GM19438 (cell line): ENCODE data around the gene SDK1.
"Not testable (repeated sequence)": the region's sequence is repeated elsewhere in the genome, so short reads cannot be mapped to it uniquely, and the experiment has no call there.

ENCODE experiments used
- ATAC-seq: cut with Tn5 transposase; IDR thresholded peaks from one replicate; pipeline ENCODE4 v1.9.1; 2021; ENCODE audit warnings: low read depth; ENCODE audit not compliant: unreplicated experiment

The SDK1 gene

DNA sequence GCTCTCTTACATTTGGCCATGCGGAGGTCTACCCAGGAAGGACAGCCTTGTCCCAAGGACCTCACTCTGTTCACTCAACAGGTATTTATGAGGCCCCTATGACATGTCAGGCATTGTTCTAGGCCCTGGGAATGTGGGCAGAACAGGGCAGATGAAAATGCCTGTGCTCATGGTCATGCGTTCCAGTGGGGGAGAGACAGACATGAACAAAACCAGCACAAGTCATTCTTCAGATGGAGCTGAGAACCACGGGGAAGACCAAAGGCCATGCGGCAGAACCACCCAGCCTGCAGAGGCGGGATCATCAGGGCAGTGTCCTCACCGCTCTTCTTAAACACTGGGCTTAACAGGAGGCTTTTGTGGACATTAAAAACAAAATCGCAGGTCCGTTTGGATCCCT is 636.1 kb downstream of the SDK1 start:
- no peak for ATAC-seq

DNA sequence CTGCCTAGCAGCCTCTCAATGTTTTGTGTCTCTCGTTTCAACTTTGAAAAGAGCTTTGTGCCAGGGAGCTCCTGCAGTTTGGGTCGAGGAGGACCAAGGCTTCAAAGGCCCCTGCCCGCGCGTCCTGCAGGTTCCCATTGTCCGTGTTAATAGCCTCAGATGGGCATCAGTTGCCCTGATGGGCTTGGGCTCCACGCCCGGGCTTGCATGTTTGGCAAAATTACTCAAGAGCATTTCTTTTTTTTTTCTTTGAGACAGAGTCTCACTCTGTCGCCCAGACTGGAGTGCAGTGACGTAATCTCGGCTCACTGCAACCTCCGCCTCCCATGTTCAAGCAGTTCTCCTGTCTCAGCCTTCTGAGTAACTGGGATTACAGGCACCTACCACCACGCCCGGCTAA is 636.6 kb downstream of the SDK1 start:
- ATAC-seq = no peak

DNA sequence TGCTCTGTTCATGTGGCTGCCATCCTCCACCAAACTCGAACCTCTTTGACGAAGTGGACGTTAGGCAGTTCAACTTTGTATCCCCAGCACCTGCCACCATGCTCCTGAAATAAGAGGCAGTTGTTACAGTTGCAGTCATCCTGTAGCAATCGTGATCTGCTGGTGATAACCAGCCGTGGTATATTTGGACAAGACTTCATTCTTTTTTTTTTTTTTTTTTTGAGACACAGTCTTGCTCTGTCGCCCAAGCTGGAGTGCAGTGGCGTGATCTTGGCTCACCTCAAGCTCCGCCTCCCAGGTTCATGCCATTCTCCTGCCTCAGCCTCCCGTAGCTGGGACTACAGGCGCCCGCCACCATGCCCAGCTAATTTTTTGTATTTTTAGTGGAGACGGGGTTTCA is 640.7 kb downstream of the SDK1 start:
- ATAC-seq = not testable (repeated sequence)

DNA sequence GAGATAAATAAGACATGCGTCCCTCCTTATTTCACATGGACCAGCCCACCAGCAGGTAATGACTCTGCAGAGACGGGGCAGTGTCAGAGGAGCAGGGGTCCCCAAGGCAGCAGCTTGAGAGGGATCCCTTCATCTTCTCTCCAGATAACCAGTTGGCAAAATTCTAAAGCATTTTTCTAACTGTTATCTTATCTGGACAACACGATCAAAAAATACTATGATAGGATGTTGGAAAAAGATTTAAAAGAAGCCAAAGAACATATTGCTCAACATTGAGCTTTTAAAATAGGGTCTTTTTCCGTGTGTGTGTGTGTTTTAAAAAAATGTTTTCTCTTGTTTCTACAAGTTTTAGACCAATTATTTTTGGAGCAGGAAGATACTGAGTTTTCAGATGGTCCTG is 641.2 kb downstream of the SDK1 start:
- ATAC-seq = no peak

DNA sequence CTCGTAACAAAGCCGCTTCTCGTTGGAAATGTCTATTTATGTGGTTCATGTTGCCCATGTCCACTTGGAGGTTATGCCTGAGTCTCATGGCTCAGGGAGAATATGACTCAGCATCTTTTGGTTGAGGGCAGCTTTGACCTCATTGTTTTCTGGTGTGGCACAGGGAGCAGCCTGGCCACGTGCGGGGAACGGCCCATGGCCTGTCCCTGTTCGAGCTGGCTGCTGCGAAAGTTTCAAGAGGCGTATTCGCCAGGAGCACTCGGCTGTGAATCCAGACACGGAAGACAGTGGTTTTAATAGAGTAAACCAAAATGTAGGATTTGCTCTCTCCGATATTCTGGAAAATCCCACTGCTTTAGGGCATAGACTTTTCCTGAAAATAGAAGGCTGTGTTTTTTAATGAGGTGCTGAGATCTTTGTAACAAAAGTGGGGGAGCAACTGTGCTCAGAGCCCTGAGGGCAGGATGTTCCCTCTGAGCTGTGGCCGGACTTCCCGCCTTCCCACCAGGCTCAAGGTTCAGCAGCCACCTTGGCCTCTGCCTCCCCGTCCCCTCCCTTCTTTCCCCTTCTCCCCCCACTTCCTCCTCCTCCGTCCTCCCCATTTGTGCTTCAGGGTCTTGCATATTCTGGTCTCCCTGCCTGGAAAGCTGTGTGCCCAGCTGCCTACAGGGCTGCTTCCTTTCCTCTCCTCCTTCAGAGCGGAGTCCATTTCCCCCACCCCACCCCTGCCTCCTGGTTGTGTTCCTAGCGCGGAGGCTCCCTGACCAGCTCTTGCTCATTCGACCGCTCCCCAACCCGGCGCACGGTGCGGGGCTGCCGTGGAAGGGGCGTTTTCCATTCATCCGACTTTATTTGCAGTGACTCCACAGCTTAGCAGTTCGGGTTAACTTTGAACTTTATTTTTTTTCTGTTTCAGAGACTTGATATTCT is 642.0 kb downstream of the SDK1 start:
- ATAC-seq = no peak

DNA sequence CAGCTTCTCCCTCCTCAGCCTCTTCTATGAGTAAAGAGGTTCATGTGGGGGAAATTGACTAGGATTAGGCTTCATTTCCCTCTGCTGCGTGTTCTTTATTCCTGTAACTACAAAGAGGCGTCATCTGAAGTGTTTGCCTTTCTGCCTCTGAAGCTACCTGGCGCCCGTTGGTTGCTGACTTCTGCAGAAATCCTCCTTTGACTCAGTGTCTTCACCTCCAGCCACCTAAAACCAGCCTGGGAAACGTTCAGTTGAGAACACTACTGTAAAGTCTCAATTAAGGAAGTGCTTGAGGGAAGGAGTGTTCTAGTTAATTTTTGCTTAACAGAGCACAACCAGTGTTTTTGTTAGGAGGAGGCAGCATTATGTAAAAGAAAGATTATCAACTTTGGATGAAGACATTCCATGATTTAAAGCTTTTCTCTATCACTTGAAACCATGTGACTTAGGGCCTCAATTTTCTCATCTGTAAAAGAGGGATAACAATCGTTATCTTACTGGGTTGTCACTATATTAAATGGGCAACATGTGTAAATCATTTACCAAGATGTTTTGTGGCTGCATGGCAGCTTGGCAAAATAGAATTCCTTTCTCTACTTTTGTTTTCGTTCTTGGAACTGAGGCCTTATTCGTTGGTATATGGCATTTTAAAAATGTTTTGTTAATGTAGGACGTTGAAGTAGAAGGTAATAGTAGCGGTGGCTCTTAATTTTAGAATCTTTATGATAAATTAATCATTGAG is 642.9 kb downstream of the SDK1 start:
- no peak for ATAC-seq

DNA sequence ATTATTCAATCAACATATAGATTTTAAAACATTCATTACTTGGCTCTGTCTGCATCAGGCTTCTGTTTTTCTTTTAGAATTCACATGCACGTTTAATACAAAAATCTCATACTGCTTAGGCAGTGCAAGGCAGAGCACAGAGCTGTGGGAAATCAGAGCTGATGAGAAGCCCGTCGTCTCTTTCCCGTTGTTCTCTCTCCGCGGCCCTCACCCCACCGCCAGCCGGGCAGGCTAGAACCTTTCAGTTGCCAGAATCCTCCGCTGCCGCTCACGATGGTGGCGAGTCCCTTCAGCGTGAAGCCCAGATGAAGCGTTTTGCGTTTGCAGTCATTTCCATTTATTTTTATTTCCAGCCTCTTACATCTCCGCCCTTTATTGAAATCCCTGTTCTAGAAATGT is 648.2 kb downstream of the SDK1 start:
- ATAC-seq = no peak

DNA sequence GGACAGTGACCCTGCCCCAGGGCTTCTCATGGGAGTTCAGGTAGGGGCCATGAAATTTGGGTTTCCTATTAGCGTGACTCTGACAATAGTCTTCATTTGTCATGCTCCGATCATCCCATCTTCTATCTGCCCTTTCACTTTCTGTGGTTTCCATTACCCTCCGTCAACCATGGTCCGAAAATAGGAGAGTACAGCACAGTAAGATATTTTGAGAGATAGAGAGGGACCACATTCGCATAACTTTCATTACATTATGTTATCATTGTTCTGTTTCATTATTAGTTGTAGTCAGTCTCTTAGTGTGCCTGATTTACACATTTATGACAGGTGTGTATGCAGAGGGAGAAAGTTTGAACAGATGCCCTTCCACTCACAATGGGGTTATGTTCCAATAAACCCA is 649.2 kb downstream of the SDK1 start:
- ATAC-seq = peak; percentile 72

DNA sequence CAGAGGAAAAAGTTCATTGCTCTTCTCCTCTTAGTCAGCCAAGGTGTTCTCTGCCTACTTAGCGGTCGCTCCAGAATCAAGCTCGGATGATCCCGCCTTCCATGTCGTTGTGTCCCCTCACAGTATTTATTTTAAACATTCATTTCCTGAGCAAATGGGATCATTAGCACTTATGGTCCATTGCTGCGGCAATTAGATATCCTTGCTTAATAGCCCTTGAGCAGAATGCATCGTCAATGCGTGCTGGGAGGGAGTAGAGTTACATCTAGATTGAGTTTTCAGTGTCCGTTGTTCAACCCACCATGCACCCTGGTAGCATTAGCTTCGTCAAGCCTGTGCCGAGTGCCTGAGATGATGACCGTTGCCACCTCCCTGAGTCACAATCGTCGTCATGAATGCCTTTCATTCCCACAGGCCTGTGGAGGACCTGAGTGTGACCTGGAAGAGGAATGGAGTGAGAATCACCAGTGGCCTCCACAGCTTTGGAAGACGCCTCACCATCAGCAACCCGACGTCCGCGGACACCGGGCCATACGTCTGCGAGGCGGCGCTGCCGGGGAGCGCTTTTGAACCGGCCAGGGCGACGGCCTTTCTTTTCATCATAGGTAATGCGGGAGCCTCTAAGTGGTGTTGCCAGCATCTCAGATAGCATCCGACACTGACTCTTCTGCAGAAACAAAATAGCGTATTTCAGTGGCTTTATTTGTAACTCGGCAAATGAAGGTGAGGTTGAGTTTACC is 650.4 kb downstream of the SDK1 start:
- no peak for ATAC-seq

DNA sequence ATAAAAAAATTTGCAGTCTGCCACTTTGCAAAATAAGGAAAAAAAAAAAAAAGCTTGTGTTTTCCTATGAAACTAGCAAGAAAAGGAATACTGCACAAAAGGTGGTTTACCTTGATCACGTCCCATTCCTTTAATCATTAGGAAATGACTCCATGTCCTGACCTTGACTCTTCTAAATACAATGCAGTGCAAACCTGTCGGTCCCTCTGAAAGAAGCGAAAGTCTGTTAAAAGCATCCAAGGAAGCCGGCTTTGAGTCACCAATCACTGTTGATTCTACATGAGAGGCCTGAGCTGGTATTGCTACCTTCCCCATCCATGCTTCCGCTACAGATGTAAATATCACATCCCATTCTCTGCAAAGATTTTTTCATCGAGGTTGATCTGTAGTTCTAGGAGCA is 652.1 kb downstream of the SDK1 start:
- ATAC-seq = no peak

DNA sequence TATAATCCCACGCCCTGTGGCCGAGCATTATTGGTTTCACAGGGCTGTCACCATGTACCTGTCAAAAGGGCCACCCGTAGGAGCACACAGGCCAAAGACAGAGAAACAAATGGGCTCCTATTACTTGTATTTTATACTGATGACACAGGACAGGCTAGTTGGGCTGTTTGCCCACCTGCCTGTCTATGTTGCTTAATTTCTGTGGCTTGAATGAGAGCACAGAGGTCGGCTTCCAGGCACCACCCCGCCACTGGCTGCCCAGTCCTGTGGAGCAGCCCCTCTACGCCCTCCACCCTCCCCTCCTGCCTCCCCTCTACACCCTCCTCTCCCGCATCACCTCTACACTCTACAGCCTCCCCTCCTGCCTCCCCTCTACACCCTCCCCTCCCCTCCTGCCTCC is 652.9 kb downstream of the SDK1 start:
- ATAC-seq = no peak

DNA sequence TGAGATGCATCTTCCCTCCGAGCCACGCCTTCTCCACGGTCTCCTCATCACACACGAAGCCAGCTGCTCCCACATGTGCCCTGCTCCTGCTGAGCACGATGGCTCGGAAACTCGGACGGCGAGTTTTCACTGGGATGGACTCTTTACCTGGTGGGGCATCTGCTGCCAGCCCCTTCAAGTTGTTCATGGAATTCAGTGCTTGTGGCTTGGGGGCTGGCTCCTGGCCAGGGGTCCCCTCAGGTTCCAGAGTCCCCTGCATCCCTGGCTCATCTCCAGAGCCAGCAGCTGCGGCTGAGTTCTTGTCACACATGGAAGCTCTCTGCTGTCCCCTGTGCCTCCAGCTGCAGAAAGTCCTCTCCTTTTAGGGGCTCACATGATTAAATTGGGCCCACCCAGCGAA is 654.0 kb downstream of the SDK1 start:
- ATAC-seq = no peak

DNA sequence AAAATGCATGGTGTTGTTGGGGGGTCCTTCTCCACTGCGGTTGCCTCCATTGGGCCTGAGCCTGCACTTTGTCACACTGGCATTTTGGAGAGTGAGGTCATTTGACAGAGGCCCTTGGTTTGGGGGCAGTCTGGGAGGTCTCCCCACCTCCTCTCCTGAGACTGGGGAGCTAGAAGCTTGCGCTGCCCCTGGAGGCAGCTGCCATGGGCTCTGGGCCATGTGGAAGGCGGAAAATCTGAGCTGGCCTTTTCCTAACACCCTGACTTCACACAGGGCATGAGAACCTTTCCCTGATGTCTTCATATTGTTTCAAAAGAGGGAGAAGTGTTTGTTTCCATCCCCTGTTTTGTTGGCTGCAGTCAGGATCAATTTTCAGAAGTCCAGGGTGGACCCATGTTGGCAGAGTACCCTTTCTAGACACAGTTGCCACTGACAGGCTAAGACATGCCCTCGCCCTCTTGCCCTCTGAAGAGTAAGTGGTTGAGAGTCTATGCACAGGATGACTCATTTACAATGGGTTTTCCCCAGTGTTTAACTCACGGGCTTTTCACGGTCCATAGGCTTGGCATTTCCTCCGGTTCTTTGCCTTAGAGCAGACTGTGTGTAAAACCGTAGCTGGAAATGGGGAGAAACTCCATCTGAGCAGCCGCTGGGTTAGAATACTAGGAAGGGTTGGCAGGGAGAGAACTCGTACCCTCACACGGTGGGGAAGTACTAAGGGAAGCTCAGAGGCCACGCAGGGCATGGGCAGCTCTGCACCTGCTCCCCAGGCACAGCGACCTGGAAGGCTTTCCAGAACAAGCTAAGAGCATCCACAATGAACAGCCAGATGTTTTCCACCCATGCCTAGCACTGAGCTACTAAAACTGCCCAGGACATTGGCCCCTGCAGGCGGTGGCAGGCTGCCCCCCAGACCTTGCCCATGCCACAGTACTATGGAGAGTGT is 655.0 kb downstream of the SDK1 start:
- ATAC-seq = peak; percentile 48

DNA sequence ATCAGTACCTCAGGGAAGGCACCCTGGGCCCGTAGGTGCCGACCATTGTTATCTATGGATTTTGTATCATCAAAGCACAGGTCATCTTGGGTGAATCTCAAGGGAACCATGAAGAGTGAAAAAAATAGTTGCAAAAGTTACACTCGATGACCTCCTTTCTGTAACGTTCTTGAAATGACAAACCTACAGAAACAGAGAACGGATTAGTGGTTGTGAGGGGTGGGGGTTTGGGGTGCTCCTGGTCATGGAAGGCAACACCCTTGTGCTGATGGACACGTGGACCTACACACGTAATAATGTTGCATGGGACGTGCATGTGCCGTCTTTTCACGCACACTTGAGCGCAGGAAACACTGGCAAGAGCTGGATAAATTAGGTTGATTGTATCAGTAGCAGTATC is 655.9 kb downstream of the SDK1 start:
- peak; percentile 47 for ATAC-seq

DNA sequence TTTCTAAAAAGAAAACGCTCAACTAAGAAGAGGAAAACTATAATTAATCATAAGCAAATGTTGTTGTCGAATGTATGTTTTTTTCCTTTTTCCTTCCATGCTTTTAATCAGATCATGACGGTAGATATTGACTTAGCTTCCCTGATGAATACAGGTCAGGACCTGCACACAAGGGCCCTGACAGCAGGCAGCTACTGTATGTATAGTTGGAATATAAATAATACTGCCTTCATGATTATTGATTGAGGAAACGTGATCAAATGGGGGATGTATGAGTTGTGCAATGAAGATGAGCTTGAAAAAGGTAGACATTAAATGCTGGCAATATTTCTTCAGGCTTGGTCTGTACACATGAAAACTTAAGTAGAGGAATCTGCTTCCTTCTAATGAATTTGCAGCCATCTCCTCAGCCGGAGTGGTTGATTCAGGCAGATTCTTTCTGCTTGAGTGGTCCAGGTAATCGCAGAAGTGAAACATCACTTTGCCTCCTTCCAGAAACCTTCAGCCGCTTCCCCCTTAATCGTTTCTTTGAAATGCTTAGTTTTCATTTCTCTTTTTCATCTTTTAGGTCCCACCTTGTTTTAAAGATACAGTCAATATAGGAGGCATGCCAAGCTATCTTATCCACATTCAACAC is 656.5 kb downstream of the SDK1 start:
- ATAC-seq = peak; percentile 54

DNA sequence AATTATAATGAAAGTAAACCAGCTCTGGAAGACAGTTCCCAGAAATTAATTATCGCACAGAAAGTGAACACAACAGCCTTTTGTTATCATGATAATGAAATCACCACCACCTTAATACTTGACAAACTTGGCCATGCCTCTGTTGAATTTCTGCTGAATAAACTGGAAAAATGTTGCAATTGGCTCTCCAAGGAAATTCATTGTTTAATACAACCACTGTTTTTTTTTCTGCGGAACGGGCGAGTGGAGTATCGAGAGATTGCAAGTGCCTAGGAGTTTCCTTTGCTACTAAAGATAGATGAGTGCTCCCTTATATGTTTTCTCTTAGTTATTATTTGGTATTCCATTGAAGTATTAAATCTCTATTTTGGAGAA is 657.0 kb downstream of the SDK1 start:
- ATAC-seq = no peak

DNA sequence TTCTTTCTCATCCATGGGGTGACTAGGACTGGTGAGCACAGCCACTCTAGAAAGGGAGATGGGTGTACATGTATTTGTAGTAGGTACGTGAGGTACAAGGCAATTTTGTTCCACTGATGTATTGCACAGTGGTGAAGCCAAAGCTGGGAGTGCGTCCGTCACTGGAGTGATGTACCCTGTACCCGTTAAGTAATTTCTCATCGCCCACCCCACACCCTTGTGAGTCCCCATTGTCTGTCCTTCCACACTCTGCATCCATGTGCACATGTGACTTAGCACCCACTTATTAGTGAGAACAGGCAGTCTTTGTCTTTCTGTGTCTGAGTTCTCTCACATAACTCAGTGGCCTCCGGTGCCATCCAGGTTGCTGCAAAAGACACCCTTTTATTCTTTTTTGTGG is 658.3 kb downstream of the SDK1 start:
- ATAC-seq = no peak

DNA sequence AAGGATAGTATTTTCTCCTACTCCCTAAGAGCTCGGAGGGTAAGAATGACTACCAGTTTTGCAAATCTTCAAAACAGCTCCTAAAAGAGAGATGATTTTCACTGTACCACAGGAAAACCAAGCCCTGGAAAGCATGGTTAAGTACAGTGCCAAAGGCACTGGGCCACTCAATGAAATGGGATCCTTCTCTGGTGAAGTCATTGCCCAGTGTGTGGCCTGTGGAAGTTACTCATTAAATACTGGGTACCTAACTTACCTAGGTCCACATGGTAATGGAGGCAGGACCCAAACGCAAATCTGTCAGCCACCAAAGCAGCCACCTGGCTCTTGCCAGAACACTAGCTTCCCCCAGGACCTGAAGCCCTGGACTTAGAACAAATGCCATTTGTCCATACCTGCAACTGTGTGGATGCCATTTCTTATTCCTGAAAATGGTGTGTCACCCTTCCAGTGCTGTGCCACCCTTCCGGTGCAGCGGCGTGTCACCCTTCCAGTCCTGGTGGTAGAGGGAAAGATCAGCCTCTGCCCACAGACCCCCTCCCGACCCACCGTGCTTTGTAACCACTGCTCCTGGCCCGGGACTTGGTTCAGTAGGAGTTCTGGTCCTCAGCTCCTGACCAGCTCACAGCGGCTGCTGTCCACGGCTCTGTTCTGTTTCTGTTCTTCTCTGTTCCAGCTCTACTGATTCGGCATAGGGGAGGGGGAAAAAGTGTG is 659.2 kb downstream of the SDK1 start:
- no peak for ATAC-seq

DNA sequence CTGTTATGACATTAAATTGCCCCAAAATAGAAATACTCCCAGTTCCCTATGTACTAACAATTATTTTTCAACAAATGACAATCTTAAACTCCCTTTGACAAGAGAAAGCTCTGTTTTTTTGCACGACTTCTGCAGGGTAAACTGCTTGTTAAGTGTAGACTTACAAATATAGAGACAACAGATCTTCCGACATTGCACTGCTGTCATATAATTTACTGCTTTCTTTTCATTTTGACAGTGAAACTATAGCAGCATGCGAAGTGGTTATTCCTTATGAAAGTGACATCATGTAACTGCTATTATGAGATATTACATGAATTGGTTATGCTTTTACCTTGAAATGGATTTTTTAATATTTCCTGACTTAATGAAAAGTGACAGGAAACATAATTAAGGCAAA is 659.9 kb downstream of the SDK1 start:
- ATAC-seq = no peak
